IMR-90 (cell line): ENCODE measurements around the gene ESR2. TPM values are rescaled to one million over a fixed set of nuclear protein-coding genes. Genes with fewer than 3 reads are reported as not detected.

ENCODE experiments used
- ATAC-seq: fragments of 200-7000 bp; cut with Tn5 transposase; 2 replicates; pipeline ENCODE4 v1.9.1; 2020; ENCODE audit warnings: low read depth, mild to moderate bottlenecking, moderate library complexity
- BruUV-seq: library from RNA; stranded (reverse); fragments of 400-500 nt; replicated peaks from 2 replicates; lab custom pipeline; 2021; lab: Mats Ljungman, UMichigan
- CTCF ChIA-PET: fragments of 300-600 bp; formaldehyde crosslinking; extraction: SDS; loops from one replicate; lab custom pipeline; 2021; ENCODE audit warnings: antibody characterized with exemption; lab: Yijun Ruan, JAX
- POLR2A ChIA-PET: fragments of 300-600 bp; sonication (Branson Sonifier 250); formaldehyde crosslinking; loops from one replicate; lab custom pipeline; 2022; ENCODE audit warnings: antibody characterized with exemption; ENCODE audit not compliant: unreplicated experiment; lab: Charles Lee
- DNase-seq: peaks from one replicate; pipeline ENCODE4 v3.0.0; 2013
- H2AFZ ChIP-seq: replicated peaks from 2 replicates; pipeline ENCODE3; 2013; ENCODE audit warnings: low read length, mild to moderate bottlenecking; ENCODE audit not compliant: poor library complexity
- H2AK5ac ChIP-seq: 2 replicates; pipeline ENCODE4 v1.6.1; 2013; ENCODE audit warnings: low read depth, low read length, inconsistent platforms
- H2AK9ac ChIP-seq: replicated peaks from 2 replicates; pipeline ENCODE3; 2013; ENCODE audit warnings: mild to moderate bottlenecking, low read depth, low read length, moderate library complexity; ENCODE audit not compliant: poor library complexity
- H2BK120ac ChIP-seq: 2 replicates; pipeline ENCODE4 v1.6.1; 2013; ENCODE audit warnings: low read depth, low read length, inconsistent platforms
- H2BK15ac ChIP-seq: 3 replicates; pipeline ENCODE4 v1.6.1; 2013; ENCODE audit warnings: low read depth, low read length, inconsistent platforms
- H2BK20ac ChIP-seq: 2 replicates; pipeline ENCODE4 v1.6.1; 2013; ENCODE audit warnings: low read depth, mild to moderate bottlenecking, inconsistent platforms, low read length, moderate library complexity
- H2BK5ac ChIP-seq: 2 replicates; pipeline ENCODE4 v1.6.1; 2013; ENCODE audit warnings: mild to moderate bottlenecking, low read depth, low read length, inconsistent platforms; ENCODE audit not compliant: poor library complexity, severe bottlenecking
- H3K14ac ChIP-seq: replicated peaks from 2 replicates; pipeline ENCODE4 v1.6.1; 2013; ENCODE audit warnings: low read depth, low read length, inconsistent platforms
- H3K18ac ChIP-seq: 2 replicates; pipeline ENCODE4 v1.6.1; 2013; ENCODE audit warnings: low read depth, low read length, control low read depth
- H3K23ac ChIP-seq: 2 replicates; pipeline ENCODE4 v1.6.1; 2013; ENCODE audit warnings: low read depth, low read length, inconsistent platforms
- H3K27ac ChIP-seq: 2 replicates; pipeline ENCODE4 v1.5.1; 2013; ENCODE audit warnings: mild to moderate bottlenecking, control low read depth, low read length; ENCODE audit not compliant: insufficient read depth
- H3K27me3 ChIP-seq: 2 replicates; pipeline ENCODE4 v1.6.1; 2013; ENCODE audit warnings: low read length; ENCODE audit not compliant: control insufficient read depth, insufficient read depth
- H3K36me3 ChIP-seq: 2 replicates; pipeline ENCODE4 v1.6.1; 2013; ENCODE audit warnings: low read length, mixed read lengths; ENCODE audit not compliant: control insufficient read depth, insufficient read depth
- H3K4ac ChIP-seq: 2 replicates; pipeline ENCODE4 v1.6.1; 2013; ENCODE audit warnings: low read depth, low read length, inconsistent platforms
- H3K4me1 ChIP-seq: 2 replicates; pipeline ENCODE4 v1.6.1; 2013; ENCODE audit warnings: low read length, mixed read lengths; ENCODE audit not compliant: control insufficient read depth, insufficient read depth
- H3K4me2 ChIP-seq: 2 replicates; pipeline ENCODE4 v1.6.1; 2013; ENCODE audit warnings: low read depth, mild to moderate bottlenecking, control low read depth, low read length, moderate library complexity
- H3K4me3 ChIP-seq: 2 replicates; pipeline ENCODE4 v1.5.1; 2013; ENCODE audit warnings: low read depth, mild to moderate bottlenecking, control low read depth, low read length, moderate library complexity; ENCODE audit not compliant: insufficient read depth
- H3K56ac ChIP-seq: 2 replicates; pipeline ENCODE4 v1.6.1; 2013; ENCODE audit warnings: low read length, inconsistent platforms; ENCODE audit not compliant: insufficient read depth; ENCODE audit errors: extremely low read depth
- H3K79me1 ChIP-seq, 2 experiments: 2 replicates each; pipeline ENCODE4 v1.6.1; 2013; ENCODE audit warnings: low read length in 2 of 2, inconsistent platforms in 1 of 2, low read depth in 1 of 2
- H3K9ac ChIP-seq: 2 replicates; pipeline ENCODE4 v1.6.1; 2013; ENCODE audit warnings: low read depth, low read length, control low read depth
- H3K9me1 ChIP-seq: 2 replicates; pipeline ENCODE4 v1.6.1; 2013; ENCODE audit warnings: low read length, inconsistent platforms; ENCODE audit not compliant: insufficient read depth
- H3K9me3 ChIP-seq: 2 replicates; pipeline ENCODE4 v1.6.1; 2013; ENCODE audit warnings: low read length; ENCODE audit not compliant: control insufficient read depth, insufficient read depth
- H4K20me1 ChIP-seq: 2 replicates; pipeline ENCODE4 v1.6.1; 2013; ENCODE audit warnings: low read length, inconsistent platforms; ENCODE audit not compliant: insufficient read depth
- H4K5ac ChIP-seq: 2 replicates; pipeline ENCODE4 v1.6.1; 2013; ENCODE audit warnings: mild to moderate bottlenecking, low read depth, low read length, control low read depth
- H4K8ac ChIP-seq, 2 experiments: 2 replicates each; pipeline ENCODE4 v1.6.1; 2013; ENCODE audit warnings: low read depth in 2 of 2, low read length in 2 of 2, control low read depth in 1 of 2, inconsistent platforms in 1 of 2
- H4K91ac ChIP-seq: 2 replicates; pipeline ENCODE4 v1.6.1; 2013; ENCODE audit warnings: low read depth, low read length, inconsistent platforms; ENCODE audit not compliant: insufficient read depth
- FOS ChIP-seq: fragments of 150-350 bp; IDR thresholded peaks from 2 replicates; pipeline ENCODE4 v1.6.1; 2016; ENCODE audit warnings: low read depth, low read length
- MAFK ChIP-seq: IDR thresholded peaks from 2 replicates; pipeline ENCODE4 v1.6.1; 2012; ENCODE audit warnings: low read depth, low read length, improper control_type of control experiment
- RAD21 ChIP-seq: IDR thresholded peaks from 2 replicates; pipeline ENCODE4 v1.6.1; 2012; ENCODE audit warnings: low read length, improper control_type of control experiment
- SMC3 ChIP-seq: fragments of 150-350 bp; IDR thresholded peaks from 2 replicates; pipeline ENCODE4 v1.6.1; 2016; ENCODE audit warnings: low read depth, mild to moderate bottlenecking, antibody characterized with exemption, low read length, moderate library complexity
- USF2 ChIP-seq: fragments of 150-350 bp; IDR thresholded peaks from 2 replicates; pipeline ENCODE4 v1.6.1; 2017; ENCODE audit warnings: mild to moderate bottlenecking, antibody characterized with exemption, low read length, low read depth
- WGBS, 2 experiments: methylation state at CpG; one replicate each; pipeline versions ENCODE4 v1.1.5 to v1.1.7; 2013; ENCODE audit warnings: missing lambda C conversion rate in 2 of 2; ENCODE audit not compliant: insufficient read length in 1 of 2; ENCODE audit errors: extremely low coverage in 2 of 2; 5-methylcytosine and 5-hydroxymethylcytosine counted together
- dilution Hi-C: fragments of 300-500 bp; cut with HindIII; formaldehyde crosslinking; loops from one replicate; pipeline ENCODE4 v1.14.3; 2018; ENCODE audit warnings: low sequenced_read_pairs; ENCODE audit not compliant: unreplicated experiment
- in situ Hi-C: fragments of 300-500 bp; cut with MboI; formaldehyde crosslinking; loops from 3 replicates; pipeline ENCODE4 v1.14.3; 2019; ENCODE audit warnings: low sequenced_read_pairs, inconsistent platforms, mixed read lengths
- intact Hi-C: fragments of 100-400 bp; cut with micrococcal nuclease; formaldehyde crosslinking; loops from 2 replicates; pipeline ENCODE4 v1.10.0; 2022
- polyA plus RNA-seq, 3 experiments: library from polyadenylated mRNA; depleted of rRNA; stranded (reverse); fragments of >200 nt; gene quantifications; 2 replicates each; pipeline ENCODE4 v1.2.3, GENCODE V29; 2012; ENCODE audit warnings: low replicate concordance in 1 of 3
- total RNA-seq: library from RNA; depleted of rRNA; stranded (reverse); fragments of >200 nt; gene quantifications from 2 replicates; pipeline ENCODE4 v1.2.3, GENCODE V29; 2012
- TF ChIP-seq, protein P1 (sequence below): conservative IDR thresholded peaks from 2 replicates; pipeline ENCODE4 v1.5.1; 2012; ENCODE audit warnings: mild to moderate bottlenecking, low read depth, low read length, improper control_type of control experiment

ESR2 gene
- total and polyA plus RNA-seq, 2 of the 4 experiments (the other 2 are of a cell fraction): under 0.01 to 0.03 TPM

GRCh38 chr14:64340560-64341196, 46.5 kb upstream of the ESR2 start:
- Histone ChIP-seq H3K27ac (no peak overlapping the region), H2BK20ac (no peak overlapping the region), H3K14ac (no peak overlapping the region), H3K23ac (no peak overlapping the region), H2AK9ac (no peak overlapping the region), H4K8ac (no peak overlapping the region), H3K79me1 (peaks cover 4 to 8% of the 10 kb centered on the region in 2 experiments; a peak in 3 of 4 replicates), H2BK120ac (no peak overlapping the region), H3K56ac (no peak overlapping the region), H3K4me2 (no peak overlapping the region), H3K9me3 (no peaks in the 10 kb centered on the region; the same call in 1 of the 2 replicates), H3K36me3 (no peaks in the 10 kb centered on the region), H3K9me1 (peaks cover 3% of the 10 kb centered on the region; the same call in 1 of the 2 replicates), H2AFZ (no peak overlapping the region), H2BK15ac (no peak overlapping the region), H2AK5ac (no peak overlapping the region), H3K9ac (no peak overlapping the region), H2BK5ac (no peak overlapping the region), H3K27me3 (no peaks in the 10 kb centered on the region), H3K4ac (no peak overlapping the region), H4K20me1 (no peaks in the 10 kb centered on the region), H3K18ac (no peak overlapping the region), H3K4me3 (no peak overlapping the region), H4K91ac (no peak overlapping the region), H4K5ac (no peak overlapping the region), H3K4me1 (no peaks in the 10 kb centered on the region)
- DNase-seq: no peak
- no peak for ATAC-seq
- intact Hi-C loops: loop anchor here (5.0 kb wide), 2 partner anchors 297 to 552 kb away; no protein-coding TSS in a partner anchor
- dilution Hi-C loops: no loop called here
- TF ChIP-seq SMC3 (no peak), USF2 (no peak), RAD21 (no peak), FOS (no peak), MAFK (no peak)
- TF ChIP-seq, protein P1, sequence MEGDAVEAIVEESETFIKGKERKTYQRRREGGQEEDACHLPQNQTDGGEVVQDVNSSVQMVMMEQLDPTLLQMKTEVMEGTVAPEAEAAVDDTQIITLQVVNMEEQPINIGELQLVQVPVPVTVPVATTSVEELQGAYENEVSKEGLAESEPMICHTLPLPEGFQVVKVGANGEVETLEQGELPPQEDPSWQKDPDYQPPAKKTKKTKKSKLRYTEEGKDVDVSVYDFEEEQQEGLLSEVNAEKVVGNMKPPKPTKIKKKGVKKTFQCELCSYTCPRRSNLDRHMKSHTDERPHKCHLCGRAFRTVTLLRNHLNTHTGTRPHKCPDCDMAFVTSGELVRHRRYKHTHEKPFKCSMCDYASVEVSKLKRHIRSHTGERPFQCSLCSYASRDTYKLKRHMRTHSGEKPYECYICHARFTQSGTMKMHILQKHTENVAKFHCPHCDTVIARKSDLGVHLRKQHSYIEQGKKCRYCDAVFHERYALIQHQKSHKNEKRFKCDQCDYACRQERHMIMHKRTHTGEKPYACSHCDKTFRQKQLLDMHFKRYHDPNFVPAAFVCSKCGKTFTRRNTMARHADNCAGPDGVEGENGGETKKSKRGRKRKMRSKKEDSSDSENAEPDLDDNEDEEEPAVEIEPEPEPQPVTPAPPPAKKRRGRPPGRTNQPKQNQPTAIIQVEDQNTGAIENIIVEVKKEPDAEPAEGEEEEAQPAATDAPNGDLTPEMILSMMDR: no peak
- CTCF ChIA-PET: no interaction called here
- in situ Hi-C loops: loop anchor here (5.0 to 10.0 kb wide), 2 partner anchors 142 to 304 kb away; no protein-coding TSS in a partner anchor
- POLR2A ChIA-PET: no interaction called here
- whole genome bisulfite sequencing, 2 experiments: no CpG with 5 or more reads among the region's 8 CpGs
- no TSS peak for BruUV-seq
